ENCODE results near the gene WDFY3.

The WDFY3 gene

GRCh38 chr4:85005865-85006377 is 39.4 kb upstream of the WDFY3 start (continued):
- TF ChIP-seq RARB (CRISPR knock-in tag; IDR thresholded peaks at IDR 0.05) (no peak), TOX (CRISPR knock-in tag; IDR thresholded peaks at IDR 0.05; ENCODE audit: borderline replicate concordance) (no peak), ZC3H10 (CRISPR knock-in tag; IDR thresholded peaks at IDR 0.05) (no peak), GLIS3 (CRISPR knock-in tag; IDR thresholded peaks at IDR 0.05) (no peak), OSR1 (CRISPR knock-in tag; IDR thresholded peaks at IDR 0.05) (no peak)

- ATAC-seq = no peak
- no peak for TF ChIP-seq ISL1 (CRISPR knock-in tag; IDR thresholded peaks at IDR 0.05)
- no peak for TF ChIP-seq PPARA (CRISPR knock-in tag; IDR thresholded peaks at IDR 0.05; ENCODE audit: borderline replicate concordance)
- no peak for TF ChIP-seq ZNF8 (CRISPR knock-in tag; IDR thresholded peaks at IDR 0.05)
- no peak for TF ChIP-seq SNAI2 (CRISPR knock-in tag; IDR thresholded peaks at IDR 0.05)
- no peak for TF ChIP-seq TSHZ2 (CRISPR knock-in tag; IDR thresholded peaks at IDR 0.05)
- no peak for TF ChIP-seq CSDC2 (CRISPR knock-in tag; IDR thresholded peaks at IDR 0.05)
- no peak for TF ChIP-seq TOX (CRISPR knock-in tag; IDR thresholded peaks at IDR 0.05; ENCODE audit: borderline replicate concordance)
- no peak for TF ChIP-seq ZFP30 (CRISPR knock-in tag; IDR thresholded peaks at IDR 0.05)
- no peak for TF ChIP-seq PATZ1 (CRISPR knock-in tag; IDR thresholded peaks at IDR 0.05; ENCODE audit: borderline replicate concordance)
- TF ChIP-seq GLIS3 (CRISPR knock-in tag; IDR thresholded peaks at IDR 0.05) = no peak
- TF ChIP-seq ZNF565 (CRISPR knock-in tag; conservative IDR thresholded peaks at IDR 0.05; ENCODE audit: low read depth) = no peak
- no peak for TF ChIP-seq ESRRG (CRISPR knock-in tag; IDR thresholded peaks at IDR 0.05)
Observed at GRCh38 chr4:85000343-85000742, 33.9 kb upstream of the WDFY3 start.

GRCh38 chr4:84995386-84995785 is 28.9 kb upstream of the WDFY3 start:
- TF ChIP-seq PATZ1 (CRISPR knock-in tag; IDR thresholded peaks at IDR 0.05; ENCODE audit: borderline replicate concordance) = no peak
- no peak for TF ChIP-seq ZFP30 (CRISPR knock-in tag; IDR thresholded peaks at IDR 0.05)

GRCh38 chr4:84994280-84994679 is 27.8 kb upstream of the WDFY3 start:
- no peak for TF ChIP-seq SNAI2 (CRISPR knock-in tag; IDR thresholded peaks at IDR 0.05)
- no peak for TF ChIP-seq ISL1 (CRISPR knock-in tag; IDR thresholded peaks at IDR 0.05)
- no peak for TF ChIP-seq OSR1 (CRISPR knock-in tag; IDR thresholded peaks at IDR 0.05)
- TF ChIP-seq CSDC2 (CRISPR knock-in tag; IDR thresholded peaks at IDR 0.05) = no peak
- no peak for TF ChIP-seq ZFP30 (CRISPR knock-in tag; IDR thresholded peaks at IDR 0.05)
- no peak for TF ChIP-seq TOX (CRISPR knock-in tag; IDR thresholded peaks at IDR 0.05; ENCODE audit: borderline replicate concordance)
- TF ChIP-seq TSHZ2 (CRISPR knock-in tag; IDR thresholded peaks at IDR 0.05) = no peak
- no peak for TF ChIP-seq PATZ1 (CRISPR knock-in tag; IDR thresholded peaks at IDR 0.05; ENCODE audit: borderline replicate concordance)
- TF ChIP-seq TCF4 (CRISPR knock-in tag; IDR thresholded peaks at IDR 0.05; ENCODE audit: borderline replicate concordance) = no peak
- no peak for TF ChIP-seq ARNTL (CRISPR knock-in tag; IDR thresholded peaks at IDR 0.05; ENCODE audit: borderline replicate concordance, low read depth)
- TF ChIP-seq ESRRG (CRISPR knock-in tag; IDR thresholded peaks at IDR 0.05) = no peak
- no peak for TF ChIP-seq CSRNP3 (CRISPR knock-in tag; IDR thresholded peaks at IDR 0.05)
- TF ChIP-seq ZNF565 (CRISPR knock-in tag; conservative IDR thresholded peaks at IDR 0.05; ENCODE audit: low read depth) = no peak
- TF ChIP-seq ZNF8 (CRISPR knock-in tag; IDR thresholded peaks at IDR 0.05) = no peak
- TF ChIP-seq GLIS3 (CRISPR knock-in tag; IDR thresholded peaks at IDR 0.05) = no peak
- no peak for TF ChIP-seq PPARA (CRISPR knock-in tag; IDR thresholded peaks at IDR 0.05; ENCODE audit: borderline replicate concordance)
- no peak for TF ChIP-seq RARB (CRISPR knock-in tag; IDR thresholded peaks at IDR 0.05)
- no peak for TF ChIP-seq BACH2 (CRISPR knock-in tag; IDR thresholded peaks at IDR 0.05; ENCODE audit: borderline replicate concordance)
- no peak for ATAC-seq

More at GRCh38 chr4:84995386-84995785, 28.9 kb upstream of the WDFY3 start:
- ATAC-seq = no peak

Data from SK-N-SH treated with all-trans-retinoic acid at 6 μM for 48 hours (cell line).